ENCODE results near the gene PRG2. TPM values are rescaled to one million over a fixed set of nuclear protein-coding genes. Genes with fewer than 3 reads are reported as not detected.
A peak's percentile ranks its signal among the peaks of the same experiment; 100 is the strongest.

PRG2 gene
- polyA plus RNA-seq, 3 donors, result 1.1 TPM; not detected in 2

DNA sequence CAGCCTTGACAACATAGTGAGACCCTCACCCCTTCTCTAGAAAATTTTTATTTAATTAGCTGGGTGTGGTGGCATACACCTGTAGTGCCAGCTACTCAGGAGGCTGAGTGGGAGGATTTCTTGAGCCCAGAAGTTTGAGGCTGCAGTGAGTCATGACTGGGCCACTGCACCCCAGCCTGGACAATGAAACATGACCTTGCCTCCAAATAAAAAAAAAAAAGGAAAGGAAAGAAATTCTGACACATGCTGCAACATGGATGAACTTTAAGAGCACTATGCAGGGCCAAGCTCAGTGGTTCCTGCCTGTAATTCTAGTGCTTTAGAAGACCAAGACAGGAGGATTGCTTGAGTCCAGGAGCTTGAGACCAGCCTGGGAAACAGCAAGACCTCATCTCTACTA is 27.7 kb upstream of the PRG2 start:
- H3K4me1 Mint-ChIP-seq, result peaks cover 15% of the 10 kb centered on the region
- Histone ChIP-seq H3K4me1 (ENCODE audit: control insufficient read depth in 1 of 2, insufficient read depth in 2 of 2, low read length in 2 of 2) (peaks cover 0 to 5% of the 10 kb centered on the region in 2 donors), H3K9ac (ENCODE audit: insufficient read depth, low read length, poor library complexity, severe bottlenecking) (no peak overlapping the region), H3K79me2 (ENCODE audit: insufficient read depth, low read length) (peaks cover 89% of the 10 kb centered on the region), H2AFZ (ENCODE audit: insufficient read depth, low read depth, low read length, poor library complexity, severe bottlenecking) (no peak overlapping the region), H3K36me3 (replicated peaks in 1 of 2; ENCODE audit: control insufficient read depth in 1 of 2, insufficient read depth in 2 of 2, low read length in 2 of 2) (peaks cover 88 to 100% of the 10 kb centered on the region in 2 donors), H3K4me3 (replicated peaks in 1 of 3; ENCODE audit: low read depth in 2 of 3, low read length in 3 of 3) (no peak overlapping the region), H3K4me2 (replicated peaks; ENCODE audit: extremely low read depth, low read length, poor library complexity, severe bottlenecking) (no peak overlapping the region), H3K27me3 (ENCODE audit: control insufficient read depth in 2 of 2, insufficient read depth in 2 of 2, low read length in 2 of 2) (no peaks in the 10 kb centered on the region), H3K27ac (ENCODE audit: low read depth in 1 of 2, low read length in 2 of 2) (no peak overlapping the region), H4K20me1 (ENCODE audit: insufficient read depth, low read length) (peaks cover 98% of the 10 kb centered on the region), H3K9me3 (replicated peaks in 1 of 2; ENCODE audit: control insufficient read depth in 1 of 2, insufficient read depth in 1 of 2, low read length in 2 of 2) (no peaks in the 10 kb centered on the region)
- TF ChIP-seq, protein P1, sequence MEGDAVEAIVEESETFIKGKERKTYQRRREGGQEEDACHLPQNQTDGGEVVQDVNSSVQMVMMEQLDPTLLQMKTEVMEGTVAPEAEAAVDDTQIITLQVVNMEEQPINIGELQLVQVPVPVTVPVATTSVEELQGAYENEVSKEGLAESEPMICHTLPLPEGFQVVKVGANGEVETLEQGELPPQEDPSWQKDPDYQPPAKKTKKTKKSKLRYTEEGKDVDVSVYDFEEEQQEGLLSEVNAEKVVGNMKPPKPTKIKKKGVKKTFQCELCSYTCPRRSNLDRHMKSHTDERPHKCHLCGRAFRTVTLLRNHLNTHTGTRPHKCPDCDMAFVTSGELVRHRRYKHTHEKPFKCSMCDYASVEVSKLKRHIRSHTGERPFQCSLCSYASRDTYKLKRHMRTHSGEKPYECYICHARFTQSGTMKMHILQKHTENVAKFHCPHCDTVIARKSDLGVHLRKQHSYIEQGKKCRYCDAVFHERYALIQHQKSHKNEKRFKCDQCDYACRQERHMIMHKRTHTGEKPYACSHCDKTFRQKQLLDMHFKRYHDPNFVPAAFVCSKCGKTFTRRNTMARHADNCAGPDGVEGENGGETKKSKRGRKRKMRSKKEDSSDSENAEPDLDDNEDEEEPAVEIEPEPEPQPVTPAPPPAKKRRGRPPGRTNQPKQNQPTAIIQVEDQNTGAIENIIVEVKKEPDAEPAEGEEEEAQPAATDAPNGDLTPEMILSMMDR (IDR thresholded peaks at IDR 0.05), result no peak
- H3K4me3 Mint-ChIP-seq, result no peak overlapping the region
- H3K27ac Mint-ChIP-seq, result peak overlapping the region in 3 of 7 donors; percentile 52 to 63 (median 57)
- intact Hi-C loops (cut with micrococcal nuclease), result no loop called here
- peaks cover 88 to 99% of the 10 kb centered on the region in 2 donors for H3K36me3 Mint-ChIP-seq
- H3K27me3 Mint-ChIP-seq (ENCODE audit: low read depth in 3 of 3), result peaks cover 0 to 3% (median 1%) of the 10 kb centered on the region in 3 donors
- H3K9me3 Mint-ChIP-seq, result peaks cover 0 to 4% (median 0%) of the 10 kb centered on the region in 7 donors
- DNase-seq, result no peak

DNA sequence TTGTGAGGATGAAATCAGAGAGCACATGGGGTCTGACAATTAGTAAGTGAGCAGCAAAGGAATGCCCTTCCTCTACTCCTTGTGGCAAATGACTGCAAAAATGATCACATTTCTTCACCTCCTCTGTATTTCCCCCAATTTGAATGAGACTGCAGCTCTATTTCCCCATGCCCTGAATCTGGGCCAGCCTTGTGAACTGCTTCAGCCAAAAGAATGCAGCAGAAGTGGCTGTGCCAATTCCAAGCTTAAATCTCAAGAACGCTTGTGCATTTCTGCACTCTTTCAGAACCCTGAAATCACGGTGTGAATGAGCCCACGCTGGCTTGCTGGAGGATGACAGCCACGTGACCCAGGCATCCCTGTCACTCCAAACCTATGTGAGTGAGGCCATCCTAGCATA is 26.6 kb upstream of the PRG2 start:
- H4K20me1 ChIP-seq (ENCODE audit: insufficient read depth, low read length), result peaks cover 91% of the 10 kb centered on the region

More for the DNA sequence above, 26.6 kb upstream of the PRG2 start:
- no peaks in the 10 kb centered on the region for H3K9me3 ChIP-seq (replicated peaks in 1 of 2; ENCODE audit: control insufficient read depth in 1 of 2, insufficient read depth in 1 of 2, low read length in 2 of 2)
- H3K79me2 ChIP-seq (ENCODE audit: insufficient read depth, low read length), result peaks cover 79% of the 10 kb centered on the region
- no peaks in the 10 kb centered on the region for H3K27me3 ChIP-seq (ENCODE audit: control insufficient read depth in 2 of 2, insufficient read depth in 2 of 2, low read length in 2 of 2)
- H3K27ac Mint-ChIP-seq, result peak overlapping the region in 2 of 7 donors; percentile 6 to 43
- no peak overlapping the region for H3K4me2 ChIP-seq (replicated peaks; ENCODE audit: extremely low read depth, low read length, poor library complexity, severe bottlenecking)
- intact Hi-C loops (cut with micrococcal nuclease), result no loop called here
- peaks cover 84 to 96% of the 10 kb centered on the region in 2 donors for H3K36me3 Mint-ChIP-seq
- H3K4me1 Mint-ChIP-seq, result peaks cover 6% of the 10 kb centered on the region
- WGBS (ENCODE audit: insufficient coverage), result 95% methylated on average over 4 of the region's 4 CpGs
- H3K27ac ChIP-seq (ENCODE audit: low read depth in 1 of 2, low read length in 2 of 2), result peak overlapping the region in 1 of 2 donors; percentile 12
- peaks cover 0 to 5% of the 10 kb centered on the region in 2 donors for H3K4me1 ChIP-seq (ENCODE audit: control insufficient read depth in 1 of 2, insufficient read depth in 2 of 2, low read length in 2 of 2)
- DNase-seq, result no peak
- H3K36me3 ChIP-seq (replicated peaks in 1 of 2; ENCODE audit: control insufficient read depth in 1 of 2, insufficient read depth in 2 of 2, low read length in 2 of 2), result peaks cover 91 to 100% of the 10 kb centered on the region in 2 donors
- no peak overlapping the region for H3K4me3 ChIP-seq (replicated peaks in 1 of 3; ENCODE audit: low read depth in 2 of 3, low read length in 3 of 3)
- peaks cover 0 to 3% (median 1%) of the 10 kb centered on the region in 3 donors for H3K27me3 Mint-ChIP-seq (ENCODE audit: low read depth in 3 of 3)
- TF ChIP-seq, protein P1 (IDR thresholded peaks at IDR 0.05), result no peak
- no peak overlapping the region for H2AFZ ChIP-seq (ENCODE audit: insufficient read depth, low read depth, low read length, poor library complexity, severe bottlenecking)
- H3K4me3 Mint-ChIP-seq, result no peak overlapping the region
- no peak overlapping the region for H3K9ac ChIP-seq (ENCODE audit: insufficient read depth, low read length, poor library complexity, severe bottlenecking)
- peaks cover 0 to 4% (median 0%) of the 10 kb centered on the region in 7 donors for H3K9me3 Mint-ChIP-seq
